HG02642 (cell line): ENCODE results near the gene LRP2BP.

Experiments
- ATAC-seq: cut with Tn5 transposase; IDR thresholded peaks from one replicate; pipeline ENCODE4 v1.9.1; 2021; ENCODE audit warnings: mild to moderate bottlenecking; ENCODE audit not compliant: unreplicated experiment, poor library complexity

The LRP2BP gene

GRCh38 chr4:185396724-185397385, 1.1 kb upstream of the LRP2BP start, which contains the start of gene ANKRD37:
ANKRD37 (plus strand) TSS chr4:185396841; CDS start chr4:185396924, 83 bp downstream.
- no peak for ATAC-seq

DNA sequence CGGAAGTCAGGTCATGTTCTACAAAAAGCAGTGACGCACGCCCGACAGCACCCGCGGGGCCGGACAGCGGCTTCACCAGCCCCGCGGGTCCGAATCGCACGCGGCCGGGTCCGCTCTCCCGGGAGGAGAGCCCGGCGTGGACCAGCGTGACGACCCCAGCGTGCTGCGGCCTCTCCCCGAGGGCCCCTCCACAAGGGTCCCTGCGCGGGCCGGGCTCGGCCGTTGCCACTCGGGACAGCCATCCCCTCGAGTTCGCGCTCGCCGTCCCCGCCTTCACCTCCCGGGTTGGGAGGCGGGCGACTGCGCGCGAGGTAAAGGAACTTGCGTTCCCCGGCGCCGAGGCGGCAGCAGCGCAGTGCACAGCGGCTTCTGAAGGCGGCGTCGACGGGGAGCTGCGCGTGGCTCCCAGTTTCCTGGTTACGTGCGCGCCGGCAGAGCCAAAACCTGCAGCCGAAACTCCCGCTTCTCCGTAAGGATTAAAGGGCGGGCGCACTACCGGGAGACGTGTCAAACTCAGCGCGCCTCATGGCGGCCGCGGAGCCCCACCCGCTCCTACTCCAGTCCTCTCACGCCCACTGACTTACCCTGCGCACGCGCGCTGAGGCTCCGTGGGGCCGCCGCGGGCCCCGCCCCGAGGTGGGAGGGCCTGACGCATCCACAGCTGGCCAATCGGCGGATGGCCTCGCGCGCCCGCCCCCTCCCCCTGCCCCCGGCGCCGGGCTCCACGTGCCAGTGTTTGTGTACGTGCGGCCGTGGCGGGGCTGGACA, 416 bp upstream of the LRP2BP start:
- ATAC-seq, result peak; percentile 86

- ATAC-seq, result no peak
Measured at GRCh38 chr4:185394568-185395237, 1.0 kb downstream of the LRP2BP start.

GRCh38 chr4:185392156-185392555, 3.6 kb downstream of the LRP2BP start:
- ATAC-seq, result no peak

GRCh38 chr4:185390941-185391340, 4.8 kb downstream of the LRP2BP start:
- ATAC-seq, result no peak

DNA sequence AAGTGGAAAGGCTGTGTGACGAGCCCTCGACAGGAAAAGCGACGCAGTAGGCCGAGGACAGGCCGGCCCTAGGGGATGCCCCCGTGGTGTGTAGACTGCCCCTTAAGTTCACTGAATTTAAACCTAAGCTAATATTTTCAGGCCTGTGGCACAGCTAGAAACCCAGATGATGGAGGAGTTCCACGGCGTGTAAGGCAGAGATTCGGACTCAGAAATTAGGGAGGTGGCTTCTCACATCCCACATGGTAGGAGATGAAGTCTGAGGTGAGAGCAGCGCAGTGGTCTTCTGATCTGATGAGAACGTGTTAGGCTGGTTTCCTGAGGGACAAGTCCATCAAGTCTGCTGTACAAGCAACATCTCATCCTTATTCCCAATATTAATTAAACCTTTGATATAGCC, 7.8 kb downstream of the LRP2BP start:
- ATAC-seq, result no peak

GRCh38 chr4:185384930-185385331, 10.8 kb downstream of the LRP2BP start:
- ATAC-seq, result no peak

DNA sequence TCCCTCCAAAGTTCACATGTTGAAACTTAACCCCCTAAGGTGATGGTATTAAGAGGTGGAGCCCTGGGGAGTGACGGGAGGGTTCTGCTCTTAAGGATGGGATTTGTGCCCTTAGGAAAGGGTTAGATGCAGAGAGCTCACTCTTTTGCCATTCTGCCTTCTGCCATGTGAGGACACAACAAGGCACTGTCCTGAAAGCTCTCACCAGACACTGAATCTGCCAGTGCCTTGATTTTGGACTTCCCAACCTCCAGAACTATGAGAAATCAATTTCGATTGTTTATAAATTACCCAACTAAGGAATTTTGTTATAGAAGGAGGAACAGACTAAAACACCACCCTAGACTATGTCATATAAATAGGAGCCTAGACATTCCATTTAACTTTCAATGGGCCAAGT, 11.7 kb downstream of the LRP2BP start:
- ATAC-seq, result no peak

- no peak for ATAC-seq
Measured at GRCh38 chr4:185383451-185383850, 12.3 kb downstream of the LRP2BP start.

DNA sequence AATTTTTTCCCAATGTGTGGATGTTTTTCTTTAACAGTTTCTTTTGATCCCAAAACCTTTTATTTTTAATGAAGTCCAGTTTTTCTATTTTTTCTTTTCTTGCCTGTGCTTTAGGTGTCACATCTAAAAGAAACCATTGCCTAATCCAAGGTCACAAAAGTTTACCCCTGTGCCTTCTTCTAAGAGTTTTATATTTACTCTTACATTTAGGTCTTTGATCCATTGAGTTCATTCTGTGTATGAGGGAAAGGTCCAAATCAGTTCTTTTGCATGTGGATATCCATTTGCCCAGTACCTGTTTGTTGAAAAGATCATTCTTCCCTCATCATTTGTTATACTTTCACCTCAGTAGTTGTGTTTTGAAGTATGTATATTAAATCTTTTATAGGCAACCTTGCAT, 13.0 kb downstream of the LRP2BP start:
- no peak for ATAC-seq

DNA sequence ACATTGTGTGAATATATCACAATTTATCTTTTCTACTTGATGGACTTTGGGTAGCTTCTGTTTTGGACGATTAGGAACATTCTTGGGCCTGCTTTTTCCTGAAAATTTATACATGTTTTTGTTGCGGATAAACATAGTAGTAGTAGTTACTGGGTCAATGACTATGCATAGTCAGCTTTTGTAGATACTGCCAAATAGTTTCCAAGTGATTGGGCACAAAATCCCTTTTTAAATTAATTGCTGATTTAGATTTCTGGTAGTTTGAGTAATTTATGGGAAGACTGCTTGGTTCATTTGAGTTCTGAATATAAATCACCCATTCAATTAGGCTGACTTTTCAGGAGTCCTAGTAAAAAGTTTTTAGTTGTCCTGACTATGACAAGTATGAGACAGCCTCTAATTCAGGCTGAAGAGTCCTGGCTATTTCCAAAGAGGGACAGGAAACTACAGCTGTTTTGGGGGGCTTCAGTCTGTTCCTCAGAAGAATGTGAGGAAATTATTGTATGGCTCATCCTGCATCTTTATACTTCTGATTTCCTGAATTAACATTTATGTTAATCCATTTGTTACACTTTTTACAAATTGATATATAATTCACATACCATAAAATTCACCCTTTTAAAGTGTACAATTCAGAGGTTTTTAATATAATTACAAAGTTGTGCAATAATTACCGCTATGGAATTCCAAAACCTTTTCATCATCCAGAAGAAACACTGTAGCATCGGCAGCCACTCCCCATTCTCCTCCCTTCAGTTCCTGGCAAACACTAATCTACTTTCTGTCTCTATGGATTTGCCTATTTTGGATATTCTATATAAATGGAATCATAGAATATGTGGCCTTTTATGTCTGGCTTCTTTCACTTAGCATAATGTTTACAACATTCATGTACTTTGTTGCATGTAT, 14.2 kb downstream of the LRP2BP start:
- ATAC-seq, result no peak

GRCh38 chr4:185380320-185380719, 15.4 kb downstream of the LRP2BP start:
- ATAC-seq, result no peak

- ATAC-seq, result no peak
Measured at GRCh38 chr4:185379326-185380295, 16.1 kb downstream of the LRP2BP start.

GRCh38 chr4:185378264-185378663, 17.5 kb downstream of the LRP2BP start:
- no peak for ATAC-seq

DNA sequence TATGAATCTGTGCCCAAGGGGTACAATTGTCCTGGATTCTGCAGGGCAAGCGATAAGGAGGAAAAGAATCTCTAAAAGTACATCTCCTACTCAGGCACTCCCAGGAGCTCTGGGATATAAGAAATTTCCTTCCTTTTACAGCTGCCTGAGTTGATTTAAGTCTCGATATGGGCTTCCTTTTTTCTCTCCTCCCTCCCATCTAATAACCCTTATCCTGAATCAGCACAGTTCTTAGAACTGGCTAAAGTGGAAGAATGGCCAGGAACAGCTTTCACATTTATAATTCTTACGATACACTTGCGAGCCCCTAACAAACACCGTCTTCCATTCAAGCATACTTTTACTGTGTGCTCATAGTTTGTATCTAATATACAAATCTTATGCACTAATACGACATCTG, 21.2 kb downstream of the LRP2BP start:
- ATAC-seq, result no peak

GRCh38 chr4:185374027-185374426, 21.7 kb downstream of the LRP2BP start:
- ATAC-seq, result no peak

GRCh38 chr4:185371702-185372101, 24.0 kb downstream of the LRP2BP start:
- ATAC-seq, result no peak

GRCh38 chr4:185370268-185370949, 25.3 kb downstream of the LRP2BP start:
- no peak for ATAC-seq

DNA sequence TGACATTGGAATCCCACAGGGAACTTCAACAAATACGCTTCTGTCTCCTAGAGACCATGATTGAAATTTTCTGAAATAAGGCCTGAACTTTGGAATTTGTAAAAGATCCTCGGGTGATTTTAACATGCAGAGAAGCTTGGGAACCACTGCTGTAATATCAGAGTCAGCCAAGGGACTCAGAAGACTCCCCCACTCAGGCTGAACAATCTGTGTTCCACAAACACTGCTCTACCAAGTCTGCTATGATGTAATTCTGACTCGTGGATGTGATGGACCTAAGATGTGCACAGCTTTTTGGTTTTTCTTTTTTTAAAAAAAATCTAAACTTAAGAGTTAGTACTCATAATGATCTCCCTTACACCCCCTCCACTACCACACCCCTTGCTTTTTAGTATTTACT, 26.0 kb downstream of the LRP2BP start:
- no peak for ATAC-seq
